Lower lobe of right lung (tissue), 2 donors: Measurements from ENCODE around the gene WLS. TPM values are rescaled to one million over a fixed set of nuclear protein-coding genes. Genes with fewer than 3 reads are reported as not detected.

Source experiments
- ATAC-seq, 2 donors: fragments of 200-7000 bp; cut with Tn5 transposase; one replicate each; pipeline ENCODE4 v1.9.1; 2020 to 2022; ENCODE audit warnings: mild to moderate bottlenecking in 2 of 2, moderate library complexity in 2 of 2
- DNase-seq: peaks from one replicate; pipeline ENCODE4 v3.0.0-alpha.2; 2020
- H3K27ac ChIP-seq: fragments of 200-600 bp; one replicate; pipeline ENCODE4 v1.8.0; 2022
- H3K27me3 ChIP-seq: fragments of 200-600 bp; one replicate; pipeline ENCODE4 v1.8.0; 2022; ENCODE audit warnings: low read depth
- H3K36me3 ChIP-seq: fragments of 200-600 bp; one replicate; pipeline ENCODE4 v1.8.0; 2022; ENCODE audit warnings: mild to moderate bottlenecking
- H3K4me1 ChIP-seq: fragments of 200-600 bp; one replicate; pipeline ENCODE4 v1.8.0; 2022
- H3K4me3 ChIP-seq: fragments of 200-600 bp; one replicate; pipeline ENCODE4 v1.8.0; 2022; ENCODE audit warnings: mild to moderate bottlenecking
- H3K9me3 ChIP-seq: fragments of 200-600 bp; one replicate; pipeline ENCODE4 v1.8.0; 2022
- CTCF ChIP-seq: fragments of 200-600 bp; IDR thresholded peaks from one replicate; pipeline ENCODE4 v1.8.0; 2022; ENCODE audit warnings: antibody characterized with exemption, mild to moderate bottlenecking
- intact Hi-C: fragments of 100-400 bp; cut with DNase I; formaldehyde crosslinking; loops from one replicate; pipeline ENCODE4 v1.11.0; 2022
- long read RNA-seq: library from polyadenylated mRNA; unstranded; transcript quantifications from one replicate; pipeline ENCODE4 v2.0.0, GENCODE V29; 2021
- total RNA-seq: library from RNA; stranded (reverse); fragmentation: NEBNext Ultra II Directional; extraction: Animal tissue kit (Norgen Biotek cat#: 25700); gene quantifications from one replicate; pipeline ENCODE4 v1.2.1, GENCODE V29; 2021
- donor health status: DM: no; HTN: yes; CAD: no; lungs with severe emphysema.

Gene WLS
- total RNA-seq: 85.2 TPM
- long read RNA-seq, transcript WLS-201 (12 exons, 2,748 nt): major isoform, 23 of 45 reads
- long read RNA-seq, partial matches to known transcripts: 5 of 45 reads
- long read RNA-seq, other reads (novel, unspliced or antisense): 17 of 45 reads

GRCh38 chr1:68232289-68233148 is at the start of gene WLS:
WLS (minus strand) TSS chr1:68232523; CDS start chr1:68232299, 224 bp downstream.
- ATAC-seq (peak; percentile 88 to 91), DNase-seq (peak; percentile 83)
- intact Hi-C loops: no loop called here
- H3K9me3 ChIP-seq: no peaks in the 10 kb centered on the region
- peaks cover 9% of the 10 kb centered on the region for H3K4me1 ChIP-seq
- no peaks in the 10 kb centered on the region for H3K27me3 ChIP-seq
- TF ChIP-seq CTCF: no peak
- no peaks in the 10 kb centered on the region for H3K36me3 ChIP-seq
- H3K4me3 ChIP-seq: peak within 1 kb of the TSS; percentile 84
- peak within 1 kb of the TSS; percentile 79 for H3K27ac ChIP-seq

GRCh38 chr1:68280286-68280685 is 48.0 kb upstream of the WLS start:
- no peaks in the 10 kb centered on the region for H3K36me3 ChIP-seq
- H3K27ac ChIP-seq: no peak overlapping the region
- DNase-seq (no peak), ATAC-seq (no peak)
- no peak overlapping the region for H3K4me3 ChIP-seq
- no peaks in the 10 kb centered on the region for H3K4me1 ChIP-seq
- no peaks in the 10 kb centered on the region for H3K9me3 ChIP-seq
- intact Hi-C loops: no loop called here
- no peaks in the 10 kb centered on the region for H3K27me3 ChIP-seq
- TF ChIP-seq CTCF: no peak

- ATAC-seq: no peak
- no peak for DNase-seq
- no peak overlapping the region for H3K27ac ChIP-seq
- intact Hi-C loops: no loop called here
- no peaks in the 10 kb centered on the region for H3K27me3 ChIP-seq
- TF ChIP-seq CTCF: no peak
- no peaks in the 10 kb centered on the region for H3K36me3 ChIP-seq
- no peak overlapping the region for H3K4me3 ChIP-seq
- H3K4me1 ChIP-seq: no peaks in the 10 kb centered on the region
- H3K9me3 ChIP-seq: no peaks in the 10 kb centered on the region
Observed at GRCh38 chr1:68279846-68280245, 47.5 kb upstream of the WLS start.

- ATAC-seq (no peak), DNase-seq (no peak)
- Histone ChIP-seq H3K4me1 (no peaks in the 10 kb centered on the region), H3K27ac (no peak overlapping the region), H3K27me3 (no peaks in the 10 kb centered on the region), H3K36me3 (no peaks in the 10 kb centered on the region), H3K9me3 (no peaks in the 10 kb centered on the region), H3K4me3 (no peak overlapping the region)
- no peak for TF ChIP-seq CTCF
- intact Hi-C loops: no loop called here
Observed at GRCh38 chr1:68278221-68278620, 45.9 kb upstream of the WLS start.

- Histone ChIP-seq H3K4me3 (no peak overlapping the region), H3K4me1 (no peaks in the 10 kb centered on the region), H3K27me3 (no peaks in the 10 kb centered on the region), H3K36me3 (no peaks in the 10 kb centered on the region), H3K27ac (no peak overlapping the region), H3K9me3 (no peaks in the 10 kb centered on the region)
- intact Hi-C loops: no loop called here
- TF ChIP-seq CTCF: no peak
- DNase-seq (no peak), ATAC-seq (no peak)
Observed at GRCh38 chr1:68276448-68276847, 44.1 kb upstream of the WLS start.
